H1 (cell line): ENCODE results near the gene DGKH.

Experiments used
- ATF2 ChIP-seq: IDR thresholded peaks from 2 replicates; pipeline ENCODE4 v1.6.1; 2012; ENCODE audit warnings: low read length, inconsistent platforms
- ATF3 ChIP-seq: IDR thresholded peaks from 2 replicates; pipeline ENCODE4 v1.6.1; 2011; ENCODE audit warnings: low read depth, mild to moderate bottlenecking, low read length; ENCODE audit not compliant: insufficient read depth
- CHD1 ChIP-seq: IDR thresholded peaks from 2 replicates; pipeline ENCODE4 v1.6.1; 2012; ENCODE audit warnings: low read depth, low read length, improper control_type of control experiment
- CTCF ChIP-seq, 3 experiments: IDR thresholded peaks; 1 replicate in 2 of 3; 2 replicates in 1 of 3; pipeline versions ENCODE4 v1.5.1 to v1.6.1; 2011; ENCODE audit warnings: low read length in 3 of 3, mild to moderate bottlenecking in 3 of 3, inconsistent platforms in 2 of 3, low read depth in 1 of 3, moderate library complexity in 1 of 3; ENCODE audit not compliant: insufficient read depth in 1 of 3; ENCODE audit errors: control extremely low read depth in 1 of 3
- EGR1 ChIP-seq: IDR thresholded peaks from 2 replicates; pipeline ENCODE4 v1.6.1; 2011; ENCODE audit warnings: low read depth, low read length, borderline replicate concordance
- EP300 ChIP-seq, 2 experiments: IDR thresholded peaks; 1 replicate in 1 of 2; 2 replicates in 1 of 2; pipeline ENCODE4 v1.6.1; 2011 to 2012; ENCODE audit warnings: low read depth in 2 of 2, low read length in 2 of 2, mild to moderate bottlenecking in 2 of 2, borderline replicate concordance in 1 of 2, inconsistent platforms in 1 of 2, moderate library complexity in 1 of 2
- GTF2F1 ChIP-seq: IDR thresholded peaks from 2 replicates; pipeline ENCODE4 v1.6.1; 2012; ENCODE audit warnings: low read depth, low read length, improper control_type of control experiment, borderline replicate concordance
- JUND ChIP-seq: IDR thresholded peaks from 2 replicates; pipeline ENCODE4 v1.6.1; 2011; ENCODE audit warnings: mild to moderate bottlenecking, improper control_type of control experiment, low read length
- POLR2A ChIP-seq, 2 experiments: IDR thresholded peaks; 1 replicate in 1 of 2; 2 replicates in 1 of 2; pipeline ENCODE4 v1.6.1; 2011; ENCODE audit warnings: low read depth in 2 of 2, low read length in 2 of 2, mild to moderate bottlenecking in 2 of 2; ENCODE audit errors: control extremely low read depth in 1 of 2
- POLR2AphosphoS5 ChIP-seq: IDR thresholded peaks from 2 replicates; pipeline ENCODE4 v1.6.1; 2011; ENCODE audit warnings: low read depth, low read length
- RBBP5 ChIP-seq: IDR thresholded peaks from 2 replicates; pipeline ENCODE4 v1.7.1; 2012; ENCODE audit warnings: low read depth, mild to moderate bottlenecking, inconsistent platforms, low read length, moderate library complexity, borderline replicate concordance
- SP2 ChIP-seq: IDR thresholded peaks from 2 replicates; pipeline ENCODE4 v1.6.1; 2012; ENCODE audit warnings: mild to moderate bottlenecking, low read length, inconsistent platforms
- SUZ12 ChIP-seq: fragments of 200-600 bp; sonication (generic); IDR thresholded peaks from 2 replicates; pipeline ENCODE4 v1.6.1; 2012; ENCODE audit warnings: mild to moderate bottlenecking, inconsistent platforms, low read length, moderate library complexity, mixed read lengths
- ZNF274 ChIP-seq: IDR thresholded peaks from 2 replicates; pipeline ENCODE4 v1.7.0; 2012; ENCODE audit warnings: low read length, borderline replicate concordance; ENCODE audit errors: extremely low read depth

GRCh38 chr13:42275098-42275471 lies 226.6 kb downstream of the DGKH start:
- TF ChIP-seq SP2 (no peak), EGR1 (no peak), JUND (no peak), POLR2A (IDR thresholded peaks at IDR 0.05; ENCODE audit: control extremely low read depth in 1 of 2, low read depth in 2 of 2, low read length in 2 of 2) (no peak), POLR2AphosphoS5 (no peak), CTCF (IDR thresholded peaks at IDR 0.05; ENCODE audit: control extremely low read depth in 1 of 3, insufficient read depth in 1 of 3, low read depth in 1 of 3, low read length in 3 of 3) (no peak), ZNF274 (no peak), ATF3 (no peak), EP300 (IDR thresholded peaks at IDR 0.05; ENCODE audit: borderline replicate concordance in 1 of 2, low read depth in 2 of 2, low read length in 2 of 2) (no peak), SUZ12 (no peak), CHD1 (no peak), RBBP5 (no peak), GTF2F1 (no peak), ATF2 (no peak)
